OCI-LY1 (cell line): ENCODE data around the gene FDX1.

Source experiments
- CTCF ChIP-seq: fragments of 200-600 bp; sonication (generic), shearing (Covaris generic); IDR thresholded peaks from 2 replicates; pipeline ENCODE4 v1.5.1; 2017; ENCODE audit warnings: mild to moderate bottlenecking, antibody characterized with exemption, low read length, moderate library complexity, mixed read lengths
- EZH2 ChIP-seq: fragments of 200-600 bp; sonication (generic), shearing (Covaris generic); IDR thresholded peaks from 2 replicates; pipeline ENCODE4 v1.8.0; 2017; ENCODE audit warnings: borderline replicate concordance, mixed run types, mild to moderate bottlenecking, antibody characterized with exemption, low read length, moderate library complexity, mixed read lengths

DNA sequence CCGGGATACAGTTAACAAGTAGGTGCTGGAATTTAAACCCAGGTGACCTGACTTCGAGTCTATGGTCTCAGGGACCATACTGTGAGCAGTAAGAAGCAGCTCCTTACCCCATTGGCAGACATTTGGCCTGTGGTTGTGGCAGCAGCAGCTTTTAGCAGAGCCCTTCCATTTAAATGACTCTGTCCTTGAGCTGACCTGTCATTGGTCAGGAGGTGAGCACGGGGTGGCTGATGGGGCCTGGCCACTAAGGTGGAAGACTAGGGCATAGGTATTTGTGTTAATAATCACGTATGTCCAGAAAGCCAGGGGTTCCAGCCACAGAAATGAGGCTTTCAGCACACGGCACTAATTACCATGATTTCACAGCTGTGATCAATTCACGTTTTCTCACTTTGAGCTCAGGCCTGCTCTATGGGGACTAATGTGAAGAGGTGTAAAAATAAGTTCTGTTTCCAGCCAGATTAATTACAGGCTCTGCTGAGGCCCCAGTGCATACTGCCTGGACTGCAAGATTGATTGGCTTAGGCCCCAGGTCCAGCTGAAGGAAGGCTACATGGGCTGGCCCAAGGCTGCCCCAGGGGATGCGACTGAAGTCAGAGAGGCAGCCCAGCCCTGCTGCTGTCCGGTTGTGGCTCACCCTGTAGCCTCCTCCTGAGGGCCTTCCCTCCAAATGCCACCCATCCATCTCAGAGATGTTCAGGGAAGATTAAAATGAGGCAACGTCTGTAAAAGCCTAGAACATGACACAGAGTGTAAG is 76.0 kb downstream of the FDX1 start:
- TF ChIP-seq CTCF (no peak), EZH2 (no peak)
